Measurements from ENCODE around the gene CISTR.

DNA sequence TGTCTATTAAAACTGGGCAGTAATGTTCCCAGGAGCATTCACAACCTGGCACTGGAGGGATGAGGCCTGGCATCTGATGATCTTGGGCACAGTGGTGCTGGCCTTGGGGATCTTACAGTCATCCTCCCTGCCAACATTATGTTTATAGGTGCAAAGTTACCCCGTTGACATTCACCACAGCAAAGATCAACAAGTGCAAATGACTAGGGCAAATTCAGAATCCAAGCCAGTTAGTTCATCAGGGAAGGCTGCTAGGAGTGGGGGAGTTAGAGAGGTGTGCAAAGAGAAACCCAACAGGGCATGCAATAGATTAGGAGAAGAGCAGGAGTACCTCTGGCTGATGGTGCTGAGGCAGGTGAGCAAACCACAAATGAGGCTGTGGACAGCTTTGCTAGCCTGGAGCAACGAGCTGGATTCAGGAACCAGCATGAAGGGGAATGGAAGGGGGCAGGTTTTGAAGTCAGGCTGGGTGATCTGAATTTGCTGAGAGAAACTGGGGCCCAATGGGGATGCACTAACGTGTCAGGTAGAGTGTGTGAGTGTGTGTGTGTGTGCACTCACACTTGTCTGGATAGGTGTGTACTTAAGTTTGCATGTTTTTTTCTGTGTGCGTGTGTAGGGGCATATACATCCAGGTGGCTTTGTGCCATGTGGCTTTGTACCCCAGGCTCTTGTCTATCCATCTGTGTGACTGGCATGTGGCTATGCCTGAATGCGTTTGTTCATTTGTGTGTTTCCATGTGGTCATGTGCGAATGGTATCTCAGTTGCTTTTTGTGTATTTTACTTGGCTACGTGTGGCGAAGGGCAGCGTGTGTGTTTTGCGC lies 1.6 kb downstream of the CISTR start:
- no peak for TF ChIP-seq ZFX (IDR thresholded peaks at IDR 0.05; ENCODE audit: borderline replicate concordance)
- TF ChIP-seq, protein P1, sequence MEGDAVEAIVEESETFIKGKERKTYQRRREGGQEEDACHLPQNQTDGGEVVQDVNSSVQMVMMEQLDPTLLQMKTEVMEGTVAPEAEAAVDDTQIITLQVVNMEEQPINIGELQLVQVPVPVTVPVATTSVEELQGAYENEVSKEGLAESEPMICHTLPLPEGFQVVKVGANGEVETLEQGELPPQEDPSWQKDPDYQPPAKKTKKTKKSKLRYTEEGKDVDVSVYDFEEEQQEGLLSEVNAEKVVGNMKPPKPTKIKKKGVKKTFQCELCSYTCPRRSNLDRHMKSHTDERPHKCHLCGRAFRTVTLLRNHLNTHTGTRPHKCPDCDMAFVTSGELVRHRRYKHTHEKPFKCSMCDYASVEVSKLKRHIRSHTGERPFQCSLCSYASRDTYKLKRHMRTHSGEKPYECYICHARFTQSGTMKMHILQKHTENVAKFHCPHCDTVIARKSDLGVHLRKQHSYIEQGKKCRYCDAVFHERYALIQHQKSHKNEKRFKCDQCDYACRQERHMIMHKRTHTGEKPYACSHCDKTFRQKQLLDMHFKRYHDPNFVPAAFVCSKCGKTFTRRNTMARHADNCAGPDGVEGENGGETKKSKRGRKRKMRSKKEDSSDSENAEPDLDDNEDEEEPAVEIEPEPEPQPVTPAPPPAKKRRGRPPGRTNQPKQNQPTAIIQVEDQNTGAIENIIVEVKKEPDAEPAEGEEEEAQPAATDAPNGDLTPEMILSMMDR (IDR thresholded peaks at IDR 0.05) = no peak
